K562 (cell line): ENCODE measurements around the gene KCTD1. TPM values are rescaled to one million over a fixed set of nuclear protein-coding genes. Genes with fewer than 3 reads are reported as not detected.

Source experiments
- ATAC-seq: fragments of 200-7000 bp; cut with Tn5 transposase; 3 replicates; pipeline ENCODE4 v1.9.1; 2020; ENCODE audit warnings: moderate library complexity
- BruUV-seq: library from RNA; stranded (reverse); fragments of 400-500 nt; replicated peaks from 2 replicates; lab custom pipeline; 2021; lab: Mats Ljungman, UMichigan
- CTCF ChIA-PET: fragments of 300-600 bp; formaldehyde crosslinking; extraction: SDS; loops from one replicate; lab custom pipeline; 2021; ENCODE audit warnings: low intra/inter-chr PET ratio; lab: Yijun Ruan, JAX
- POLR2A ChIA-PET: fragments of 300-600, 350-650 bp; sonication (Branson Sonifier 250); formaldehyde crosslinking; extraction: SDS; loops from one replicate; lab custom pipeline; 2021; ENCODE audit warnings: antibody characterized with exemption, inconsistent platforms; lab: Yijun Ruan, JAX
- DNase-seq, 4 experiments: peaks; one replicate each; pipeline versions ENCODE4 v3.0.0 to v3.0.0-alpha.2; 2011 to 2018; ENCODE audit warnings: low spot score in 3 of 4, mixed read lengths in 3 of 4; ENCODE audit errors: extremely low read depth in 1 of 4
- FAIRE-seq: peaks from 2 replicates; lab custom pipeline; 2011; peaks lifted over from hg19 to GRCh38; lab: Jason Lieb, UNC
- H2AFZ ChIP-seq: 2 replicates; pipeline ENCODE4 v1.6.0; 2011; ENCODE audit warnings: low read depth, low read length, control low read depth, inconsistent platforms
- H3K27ac ChIP-seq: fragments of 200-600 bp; 3 replicates; pipeline ENCODE4 v1.8.0; 2011; ENCODE audit warnings: low read depth, mild to moderate bottlenecking, control low read depth, inconsistent platforms, low read length, moderate library complexity, mixed read lengths; ENCODE audit errors: extremely low read depth
- H3K27me3 ChIP-seq, 2 experiments: fragments of 300-600 bp in 1 of 2; 2 replicates in 1 of 2; 3 replicates in 1 of 2; pipeline versions ENCODE4 v1.6.0 to v1.8.0; 2011; ENCODE audit warnings: inconsistent platforms in 2 of 2, low read length in 2 of 2, mild to moderate bottlenecking in 1 of 2, mixed read lengths in 1 of 2, moderate library complexity in 1 of 2; ENCODE audit not compliant: control insufficient read depth in 2 of 2, insufficient read depth in 2 of 2
- H3K36me3 ChIP-seq: fragments of 300-600 bp; 3 replicates; pipeline ENCODE4 v1.8.0; 2011; ENCODE audit warnings: mild to moderate bottlenecking, low read length, inconsistent platforms; ENCODE audit not compliant: control insufficient read depth, insufficient read depth
- H3K4me1 ChIP-seq, 2 experiments: fragments of 200-600 bp in 1 of 2; replicated peaks in 1 of 2; 2 replicates in 1 of 2; 3 replicates in 1 of 2; pipeline versions ENCODE4 v1.5.1 to v1.8.0; 2011; ENCODE audit warnings: inconsistent platforms in 2 of 2, low read length in 2 of 2, mild to moderate bottlenecking in 1 of 2, mixed read lengths in 1 of 2, moderate library complexity in 1 of 2; ENCODE audit not compliant: control insufficient read depth in 2 of 2, insufficient read depth in 2 of 2
- H3K4me2 ChIP-seq: 2 replicates; pipeline ENCODE4 v1.6.1; 2011; ENCODE audit warnings: low read length, control low read depth, inconsistent platforms, mixed read lengths; ENCODE audit not compliant: insufficient read depth
- H3K4me3 ChIP-seq: fragments of 200-600 bp; sonication (generic), shearing (Covaris generic); 2 replicates; pipeline ENCODE4 v1.5.1; 2016; ENCODE audit warnings: control low read depth, inconsistent platforms
- H3K79me2 ChIP-seq: fragments of 200-600 bp; 3 replicates; pipeline ENCODE4 v1.8.0; 2011; ENCODE audit warnings: low read length, inconsistent platforms; ENCODE audit not compliant: control insufficient read depth, insufficient read depth
- H3K9ac ChIP-seq, 2 experiments: 2 replicates each; pipeline versions ENCODE4 v1.6.0 to v1.6.1; 2011; ENCODE audit warnings: low read depth in 2 of 2, low read length in 2 of 2, control low read depth in 1 of 2, inconsistent platforms in 1 of 2, mild to moderate bottlenecking in 1 of 2, mixed read lengths in 1 of 2; ENCODE audit not compliant: insufficient read depth in 1 of 2
- H3K9me1 ChIP-seq: one replicate; pipeline ENCODE4 v1.6.0; 2011; ENCODE audit warnings: inconsistent platforms, mild to moderate bottlenecking, low read length, moderate library complexity; ENCODE audit not compliant: control insufficient read depth, insufficient read depth
- H3K9me3 ChIP-seq: replicated peaks from 2 replicates; pipeline ENCODE4 v1.5.1; 2011; ENCODE audit warnings: low read depth, low read length, inconsistent platforms; ENCODE audit not compliant: control insufficient read depth, insufficient read depth
- H4K20me1 ChIP-seq: replicated peaks from 2 replicates; pipeline ENCODE4 v1.6.1; 2011; ENCODE audit warnings: low read length, inconsistent platforms, mixed read lengths; ENCODE audit not compliant: control insufficient read depth, insufficient read depth
- CHD4 ChIP-seq: fragments of 200-600 bp; sonication (generic); IDR thresholded peaks from 3 replicates; pipeline ENCODE4 v1.6.1; 2012; ENCODE audit warnings: low read depth, mild to moderate bottlenecking, mixed read lengths, low read length, inconsistent platforms; ENCODE audit not compliant: insufficient read depth, insufficient replicate concordance, poor library complexity, severe bottlenecking
- HNRNPL ChIP-seq: fragments of 200-400 bp; formaldehyde crosslinking; IDR thresholded peaks from 2 replicates; pipeline ENCODE4 v1.6.1; 2017; ENCODE audit warnings: low read depth, mild to moderate bottlenecking, low read length
- MTA1 ChIP-seq: fragments of 450-650 bp; IDR thresholded peaks from 2 replicates; pipeline ENCODE4 v1.6.1; 2017; ENCODE audit warnings: borderline replicate concordance
- POLR2G ChIP-seq: fragments of 200-400 bp; formaldehyde crosslinking; IDR thresholded peaks from 2 replicates; pipeline ENCODE4 v1.6.1; 2017; ENCODE audit warnings: low read depth, mild to moderate bottlenecking, antibody characterized with exemption, low read length, moderate library complexity
- PYGO2 ChIP-seq: fragments of 450-650 bp; IDR thresholded peaks from 2 replicates; pipeline ENCODE4 v1.6.1; 2016; ENCODE audit warnings: mild to moderate bottlenecking, missing genetic modification characterization, moderate library complexity, missing compliant biosample characterization
- RFX7 ChIP-seq: fragments of 250-450 bp; sonication (Bioruptor Pico); IDR thresholded peaks from 2 replicates; pipeline ENCODE4 v1.5.1; 2021; ENCODE audit warnings: mild to moderate bottlenecking
- SIN3A ChIP-seq, 2 experiments: fragments of 150-350 bp in 1 of 2; IDR thresholded peaks; 2 replicates each; pipeline ENCODE4 v1.6.1; 2011 to 2016; ENCODE audit warnings: borderline replicate concordance in 2 of 2, low read depth in 2 of 2, low read length in 2 of 2, mild to moderate bottlenecking in 2 of 2, moderate library complexity in 2 of 2; ENCODE audit not compliant: control insufficient read depth in 1 of 2
- SNRNP70 ChIP-seq: fragments of 200-400 bp; formaldehyde crosslinking; optimal IDR thresholded peaks from 2 replicates; pipeline ENCODE3; 2017; ENCODE audit warnings: low read depth, low read length
- ZNF274 ChIP-seq: IDR thresholded peaks from 2 replicates; pipeline ENCODE4 v1.6.1; 2011; ENCODE audit warnings: low read depth, mild to moderate bottlenecking, low read length, moderate library complexity, borderline replicate concordance
- WGBS: fragments of 100-300 bp; shearing (Covaris generic); methylation state at CpG from one replicate; pipeline ENCODE4 v1.1.6; 2016; ENCODE audit warnings: low coverage, mixed read lengths; ENCODE audit not compliant: insufficient coverage; ENCODE audit errors: missing lambda C conversion rate; 5-methylcytosine and 5-hydroxymethylcytosine counted together
- in situ Hi-C: fragments of 300-500 bp; cut with MboI; formaldehyde crosslinking; loops from 4 replicates; pipeline ENCODE4 v1.15.0; 2018; ENCODE audit warnings: inconsistent platforms, mixed read lengths
- intact Hi-C: fragments of 100-400 bp; cut with micrococcal nuclease; formaldehyde crosslinking; loops from 2 replicates; pipeline ENCODE4 v1.14.2; 2022
- polyA plus RNA-seq, 8 experiments: library from polyadenylated mRNA; depleted of rRNA in 4 of 8; stranded (reverse) in 5 of 8; unstranded in 3 of 8; fragments of >200 nt; fragmentation: Nextera tagmentation in 2 of 8; fragmentation: Illumina TruSeq in 1 of 8; extraction: Ambion mirVana in 2 of 8; extraction: Trizol in 1 of 8; gene quantifications; 2 replicates each; pipeline versions ENCODE4 v1.2.1 to v1.2.3, GENCODE V29; 2011 to 2014; ENCODE audit warnings: inconsistent platforms in 1 of 8, missing spikeins in 1 of 8
- total RNA-seq, 7 experiments: library from RNA; depleted of rRNA in 6 of 7; stranded (reverse); fragments of >200 nt in 6 of 7; fragmentation: Illumina TruSeq in 2 of 7; extraction: Trizol in 2 of 7; gene quantifications; 2 replicates each; pipeline versions ENCODE4 v1.2.1 to v1.2.3, GENCODE V29; 2011 to 2021; ENCODE audit warnings: low replicate concordance in 1 of 7
- TF ChIP-seq, protein P1 (sequence below): sonication (generic); formaldehyde crosslinking; IDR thresholded peaks from 2 replicates; pipeline ENCODE4 v1.8.0; 2022; ENCODE audit warnings: missing genetic modification reagents, mild to moderate bottlenecking, borderline replicate concordance
- TF ChIP-seq, protein P2 (sequence below): sonication (generic); formaldehyde crosslinking; IDR thresholded peaks from 2 replicates; pipeline ENCODE4 v1.8.1; 2023; ENCODE audit warnings: mild to moderate bottlenecking, missing genetic modification reagents, moderate library complexity
- TF ChIP-seq, protein P3 (sequence below): fragments of 250-450 bp; sonication (Bioruptor Pico); IDR thresholded peaks from 2 replicates; pipeline ENCODE4 v1.5.0; 2021
- TF ChIP-seq, protein P4 (sequence below): IDR thresholded peaks from 2 replicates; pipeline ENCODE4 v1.6.1; 2011; ENCODE audit not compliant: insufficient read length; ENCODE audit errors: extremely low read depth

Gene KCTD1
- total and polyA plus RNA-seq, 9 of the 15 experiments (the other 6 are each of a cell fraction or from before 2014, with no cell fraction given): not detected

DNA sequence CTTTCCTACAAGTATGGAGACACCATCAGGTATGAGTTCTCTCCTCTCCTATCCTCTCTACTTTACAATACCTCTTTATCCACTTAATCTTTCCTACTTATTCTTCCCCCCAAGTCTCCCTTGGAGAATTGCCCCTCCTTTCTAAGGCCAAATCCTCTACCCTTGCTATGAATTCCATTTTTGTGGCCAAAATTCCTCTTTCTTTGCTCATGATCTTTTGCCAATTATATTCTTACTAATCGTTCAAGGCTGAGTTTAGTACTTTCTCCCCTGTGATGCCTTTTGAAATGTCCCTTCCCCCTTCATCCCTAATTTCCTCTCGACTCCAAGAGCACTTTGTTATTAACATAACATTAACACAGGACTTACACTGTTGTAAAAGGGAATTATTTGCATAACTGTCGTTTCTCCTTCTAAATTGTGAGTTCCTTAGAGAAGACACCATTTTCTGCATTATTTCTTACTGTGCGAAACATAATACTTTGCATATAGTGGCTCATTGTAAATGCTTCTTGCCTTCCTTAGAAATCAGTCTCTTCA lies 133.4 kb downstream of the KCTD1 start (continued):
- TF ChIP-seq SIN3A (IDR thresholded peaks at IDR 0.05; ENCODE audit: borderline replicate concordance in 2 of 2, control insufficient read depth in 1 of 2, low read depth in 2 of 2, low read length in 2 of 2) (no peak), POLR2G (no peak), SNRNP70 (no peak)
- TF ChIP-seq, all 486 proteins: peak for 0

DNA sequence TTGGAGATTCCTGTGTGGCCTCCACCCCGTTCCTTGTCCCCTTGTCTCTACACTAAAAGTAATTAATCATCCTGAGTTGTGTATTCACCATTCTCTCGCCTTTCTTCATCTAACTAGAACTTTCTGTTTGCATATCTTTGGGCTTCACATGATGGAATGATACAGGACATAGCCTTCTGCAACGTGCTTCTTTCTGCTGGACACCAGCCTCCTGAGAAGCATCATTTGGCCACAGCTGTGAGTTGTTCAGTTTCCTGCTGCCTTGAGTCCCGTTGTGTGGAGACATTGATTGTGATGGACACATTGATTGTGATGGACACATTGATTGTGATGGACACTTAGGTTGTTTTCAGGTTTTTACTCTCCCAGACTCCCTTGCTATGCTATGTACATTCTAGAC lies 139.3 kb downstream of the KCTD1 start:
- Histone ChIP-seq H3K9me3 (no peaks in the 10 kb centered on the region), H4K20me1 (no peaks in the 10 kb centered on the region), H3K9me1 (no peaks in the 10 kb centered on the region), H3K4me1 (peaks cover 0 to 3% of the 10 kb centered on the region in 2 experiments; a peak in 1 of 5 replicates), H3K36me3 (no peaks in the 10 kb centered on the region), H2AFZ (no peak overlapping the region), H3K27ac (no peak overlapping the region), H3K27me3 (peaks cover 20 to 32% of the 10 kb centered on the region in 2 experiments; a peak in 4 of 5 replicates), H3K4me3 (no peak overlapping the region), H3K79me2 (no peaks in the 10 kb centered on the region), H3K4me2 (no peak overlapping the region), H3K9ac (no peak overlapping the region)
- DNase-seq: no peak
- ChIA-PET POLR2A (no interaction called here), CTCF (no interaction called here)
- BruUV-seq: no TSS peak
- ATAC-seq: no peak
- WGBS: 3% methylated on average over 4 of the region's 4 CpGs
- intact Hi-C loops: loop anchor here (10.0 kb wide), 1 partner anchor 236 kb away; no protein-coding TSS in a partner anchor
- FAIRE-seq: no peak
- in situ Hi-C loops: no loop called here
- TF ChIP-seq, protein P1, sequence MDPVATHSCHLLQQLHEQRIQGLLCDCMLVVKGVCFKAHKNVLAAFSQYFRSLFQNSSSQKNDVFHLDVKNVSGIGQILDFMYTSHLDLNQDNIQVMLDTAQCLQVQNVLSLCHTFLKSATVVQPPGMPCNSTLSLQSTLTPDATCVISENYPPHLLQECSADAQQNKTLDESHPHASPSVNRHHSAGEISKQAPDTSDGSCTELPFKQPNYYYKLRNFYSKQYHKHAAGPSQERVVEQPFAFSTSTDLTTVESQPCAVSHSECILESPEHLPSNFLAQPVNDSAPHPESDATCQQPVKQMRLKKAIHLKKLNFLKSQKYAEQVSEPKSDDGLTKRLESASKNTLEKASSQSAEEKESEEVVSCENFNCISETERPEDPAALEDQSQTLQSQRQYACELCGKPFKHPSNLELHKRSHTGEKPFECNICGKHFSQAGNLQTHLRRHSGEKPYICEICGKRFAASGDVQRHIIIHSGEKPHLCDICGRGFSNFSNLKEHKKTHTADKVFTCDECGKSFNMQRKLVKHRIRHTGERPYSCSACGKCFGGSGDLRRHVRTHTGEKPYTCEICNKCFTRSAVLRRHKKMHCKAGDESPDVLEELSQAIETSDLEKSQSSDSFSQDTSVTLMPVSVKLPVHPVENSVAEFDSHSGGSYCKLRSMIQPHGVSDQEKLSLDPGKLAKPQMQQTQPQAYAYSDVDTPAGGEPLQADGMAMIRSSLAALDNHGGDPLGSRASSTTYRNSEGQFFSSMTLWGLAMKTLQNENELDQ (CRISPR knock-in tag): no peak
- TF ChIP-seq RFX7 (CRISPR knock-in tag) (no peak), CHD4 (no peak), PYGO2 (tag) (no peak), MTA1 (no peak), ZNF274 (no peak), HNRNPL (no peak)
- TF ChIP-seq, protein P2, sequence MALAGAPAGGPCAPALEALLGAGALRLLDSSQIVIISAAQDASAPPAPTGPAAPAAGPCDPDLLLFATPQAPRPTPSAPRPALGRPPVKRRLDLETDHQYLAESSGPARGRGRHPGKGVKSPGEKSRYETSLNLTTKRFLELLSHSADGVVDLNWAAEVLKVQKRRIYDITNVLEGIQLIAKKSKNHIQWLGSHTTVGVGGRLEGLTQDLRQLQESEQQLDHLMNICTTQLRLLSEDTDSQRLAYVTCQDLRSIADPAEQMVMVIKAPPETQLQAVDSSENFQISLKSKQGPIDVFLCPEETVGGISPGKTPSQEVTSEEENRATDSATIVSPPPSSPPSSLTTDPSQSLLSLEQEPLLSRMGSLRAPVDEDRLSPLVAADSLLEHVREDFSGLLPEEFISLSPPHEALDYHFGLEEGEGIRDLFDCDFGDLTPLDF (CRISPR knock-in tag): no peak
- TF ChIP-seq, protein P3, sequence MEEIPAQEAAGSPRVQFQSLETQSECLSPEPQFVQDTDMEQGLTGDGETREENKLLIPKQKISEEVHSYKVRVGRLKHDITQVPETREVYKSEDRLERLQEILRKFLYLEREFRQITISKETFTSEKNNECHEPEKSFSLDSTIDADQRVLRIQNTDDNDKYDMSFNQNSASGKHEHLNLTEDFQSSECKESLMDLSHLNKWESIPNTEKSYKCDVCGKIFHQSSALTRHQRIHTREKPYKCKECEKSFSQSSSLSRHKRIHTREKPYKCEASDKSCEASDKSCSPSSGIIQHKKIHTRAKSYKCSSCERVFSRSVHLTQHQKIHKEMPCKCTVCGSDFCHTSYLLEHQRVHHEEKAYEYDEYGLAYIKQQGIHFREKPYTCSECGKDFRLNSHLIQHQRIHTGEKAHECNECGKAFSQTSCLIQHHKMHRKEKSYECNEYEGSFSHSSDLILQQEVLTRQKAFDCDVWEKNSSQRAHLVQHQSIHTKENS (CRISPR knock-in tag): no peak
- TF ChIP-seq, protein P4, sequence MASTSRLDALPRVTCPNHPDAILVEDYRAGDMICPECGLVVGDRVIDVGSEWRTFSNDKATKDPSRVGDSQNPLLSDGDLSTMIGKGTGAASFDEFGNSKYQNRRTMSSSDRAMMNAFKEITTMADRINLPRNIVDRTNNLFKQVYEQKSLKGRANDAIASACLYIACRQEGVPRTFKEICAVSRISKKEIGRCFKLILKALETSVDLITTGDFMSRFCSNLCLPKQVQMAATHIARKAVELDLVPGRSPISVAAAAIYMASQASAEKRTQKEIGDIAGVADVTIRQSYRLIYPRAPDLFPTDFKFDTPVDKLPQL: no peak
